LNCaP clone FGC (cell line): Measurements from ENCODE around the gene CDKAL1.

Experiments used
- DNase-seq: peaks from one replicate; pipeline ENCODE4 v3.0.0-alpha.2; 2011; ENCODE audit warnings: low read depth
- H3K4me3 ChIP-seq: 2 replicates; pipeline ENCODE4 v1.5.1; 2011; ENCODE audit warnings: mild to moderate bottlenecking, low read depth, low read length, control low read depth
- CTCF ChIP-seq: IDR thresholded peaks from 2 replicates; pipeline ENCODE4 v1.5.1; 2012; ENCODE audit warnings: mild to moderate bottlenecking; ENCODE audit not compliant: control insufficient read depth, insufficient read depth; ENCODE audit errors: extremely low read depth

The CDKAL1 gene

GRCh38 chr6:20939161-20939775, 405.0 kb downstream of the CDKAL1 start:
- no peak overlapping the region for H3K4me3 ChIP-seq
- TF ChIP-seq CTCF, result no peak
- DNase-seq, result no peak

- H3K4me3 ChIP-seq, result no peak overlapping the region
- no peak for DNase-seq
- no peak for TF ChIP-seq CTCF
Observed at GRCh38 chr6:20943040-20943627, 408.9 kb downstream of the CDKAL1 start.

- no peak for TF ChIP-seq CTCF
Observed at GRCh38 chr6:20943922-20944321, 409.7 kb downstream of the CDKAL1 start.

DNA sequence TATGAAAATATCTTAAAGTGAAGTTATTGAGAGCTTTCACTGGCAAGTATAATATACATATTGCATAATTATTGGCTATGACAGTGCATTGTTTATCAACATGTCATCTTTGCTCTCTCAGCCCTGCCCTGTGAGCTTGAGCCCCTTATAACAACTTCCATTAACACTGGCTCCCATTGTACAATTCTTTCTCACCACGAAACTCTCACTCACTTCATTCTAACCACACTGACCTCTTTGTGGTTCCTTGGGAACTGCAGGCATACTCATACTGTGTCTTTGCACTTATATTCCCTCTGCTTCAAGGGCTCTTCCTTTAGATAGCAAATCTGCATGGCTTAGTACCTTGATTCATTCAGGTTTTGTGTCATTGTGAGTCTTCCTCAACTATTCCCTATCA, 411.8 kb downstream of the CDKAL1 start:
- no peak overlapping the region for H3K4me3 ChIP-seq
- DNase-seq, result no peak
- no peak for TF ChIP-seq CTCF

More at GRCh38 chr6:20943922-20944321, 409.7 kb downstream of the CDKAL1 start:
- H3K4me3 ChIP-seq, result no peak overlapping the region
- DNase-seq, result no peak

GRCh38 chr6:20946890-20947289, 412.6 kb downstream of the CDKAL1 start:
- H3K4me3 ChIP-seq, result no peak overlapping the region
- no peak for DNase-seq
- TF ChIP-seq CTCF, result no peak

DNA sequence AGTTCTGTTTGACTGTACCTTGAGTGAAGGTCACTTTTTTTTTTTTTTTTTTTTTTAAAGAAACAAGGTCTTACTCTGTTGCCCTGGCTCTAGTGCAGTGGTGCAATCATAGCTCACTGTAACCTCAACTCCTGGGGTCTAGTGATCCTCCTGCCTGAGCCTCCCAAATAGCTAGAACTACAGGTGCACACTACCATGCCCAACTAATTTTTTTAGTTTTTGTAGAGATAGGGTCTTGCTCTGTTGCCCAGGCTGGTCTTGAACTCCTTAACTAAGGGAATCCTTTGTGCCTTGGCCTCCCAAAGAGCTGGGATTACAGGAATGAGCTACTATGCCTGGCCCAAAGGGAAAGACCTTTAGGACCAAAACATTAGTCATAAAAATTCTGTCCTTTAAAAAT, 413.7 kb downstream of the CDKAL1 start:
- H3K4me3 ChIP-seq, result no peak overlapping the region
- TF ChIP-seq CTCF, result no peak
- no peak for DNase-seq

DNA sequence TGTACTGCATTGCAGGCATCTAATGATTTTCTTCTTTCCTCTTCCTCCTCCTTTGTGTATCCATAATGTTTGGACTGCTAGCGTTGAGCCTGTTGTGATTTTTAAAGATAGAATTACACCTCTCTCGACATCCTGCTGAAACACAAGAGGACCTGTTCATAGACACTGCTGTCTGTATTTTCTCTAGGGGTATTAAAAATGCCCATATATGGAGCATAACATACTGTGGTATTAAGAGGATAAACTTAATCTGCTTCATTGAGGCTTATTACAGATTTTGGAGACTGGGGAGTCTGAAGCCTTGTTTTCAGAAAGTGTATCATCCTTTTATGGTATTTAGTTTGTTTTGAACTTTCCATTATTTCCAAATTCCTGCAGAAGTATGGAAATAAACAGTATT, 414.3 kb downstream of the CDKAL1 start:
- DNase-seq, result no peak

More for the DNA sequence above, 414.3 kb downstream of the CDKAL1 start:
- no peak overlapping the region for H3K4me3 ChIP-seq
- TF ChIP-seq CTCF, result no peak
